Activated B cell treated with CpG ODN at 0.5 μM for 24 hours (primary cell): Measurements from ENCODE around the gene UCHL3. TPM values are rescaled to one million over a fixed set of nuclear protein-coding genes. Genes with fewer than 3 reads are reported as not detected.
A peak's percentile ranks its signal among the peaks of the same experiment; 100 is the strongest.

Source experiments
- ATAC-seq: fragments of 200-7000 bp; cut with Tn5 transposase; one replicate; pipeline ENCODE4 v1.10.0; 2021; ENCODE audit warnings: low read depth, mild to moderate bottlenecking, moderate library complexity
- CTCF ChIA-PET: fragments of 350-600 bp; sonication (Branson Sonifier 250); formaldehyde crosslinking; loops from one replicate; lab custom pipeline; 2021; ENCODE audit warnings: antibody characterized with exemption; lab: Charles Lee
- POLR2A ChIA-PET: fragments of 350-600 bp; sonication (Branson Sonifier 250); formaldehyde crosslinking; loops from one replicate; lab custom pipeline; 2021; ENCODE audit warnings: antibody characterized with exemption; lab: Charles Lee
- DNase-seq: peaks from one replicate; pipeline ENCODE4 v3.0.0; 2022
- H3K27ac Mint-ChIP-seq: one replicate; pipeline ENCODE4 v1.8.0; 2020; ENCODE audit warnings: mixed read lengths
- H3K27me3 Mint-ChIP-seq: one replicate; pipeline ENCODE4 v1.8.0; 2021; ENCODE audit warnings: mixed read lengths
- H3K36me3 Mint-ChIP-seq: one replicate; pipeline ENCODE4 v1.8.0; 2021; ENCODE audit warnings: low read depth, mixed read lengths
- H3K4me1 Mint-ChIP-seq: one replicate; pipeline ENCODE4 v1.8.0; 2021; ENCODE audit warnings: mixed read lengths
- H3K4me3 Mint-ChIP-seq: one replicate; pipeline ENCODE4 v1.8.0; 2020; ENCODE audit warnings: mild to moderate bottlenecking, mixed read lengths
- H3K9me3 Mint-ChIP-seq: one replicate; pipeline ENCODE4 v1.8.0; 2020; ENCODE audit warnings: mixed read lengths
- intact Hi-C: fragments of 100-400 bp; cut with micrococcal nuclease; formaldehyde crosslinking; loops from one replicate; pipeline ENCODE4 v1.15.1; 2024
- total RNA-seq: library from RNA; stranded (reverse); gene quantifications from 2 replicates; pipeline ENCODE4 v1.2.3, GENCODE V29; 2022
- TF ChIP-seq, protein P1 (sequence below): fragments of 200-600 bp; IDR thresholded peaks from one replicate; pipeline ENCODE4 v1.8.0; 2022; ENCODE audit warnings: antibody characterized with exemption, mild to moderate bottlenecking

The UCHL3 gene
- total RNA-seq, 1 donor from 2014 or later, result 22.7 TPM

DNA sequence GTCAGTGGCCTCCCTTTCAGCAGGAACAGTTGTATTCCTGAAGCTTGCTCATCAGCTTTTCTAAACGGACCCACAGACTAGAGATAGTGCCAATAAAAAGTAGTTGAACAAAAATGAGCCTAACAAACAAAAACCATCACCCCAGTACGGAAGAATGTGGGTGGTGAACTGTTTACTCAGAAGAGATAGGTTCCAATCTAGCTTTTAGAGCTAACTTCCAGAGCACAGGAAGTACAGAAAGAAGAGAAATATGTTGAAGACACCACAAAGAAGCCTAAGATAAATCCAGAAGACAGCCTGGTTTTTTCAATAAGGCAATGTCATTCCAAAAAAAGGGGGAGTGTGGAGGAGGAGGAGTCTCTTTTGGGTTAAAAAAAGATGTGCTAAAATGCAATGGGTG is 83.7 kb downstream of the UCHL3 start:
- no peaks in the 10 kb centered on the region for H3K27me3 Mint-ChIP-seq
- CTCF ChIA-PET, result no interaction called here
- H3K4me1 Mint-ChIP-seq, result peaks cover 12% of the 10 kb centered on the region
- no peaks in the 10 kb centered on the region for H3K9me3 Mint-ChIP-seq
- no peaks in the 10 kb centered on the region for H3K36me3 Mint-ChIP-seq
- no peak overlapping the region for H3K27ac Mint-ChIP-seq
- no peak for ATAC-seq
- no peak for DNase-seq
- H3K4me3 Mint-ChIP-seq, result peak overlapping the region; percentile 3
- POLR2A ChIA-PET, result interaction anchor here (0.7 kb wide), 1 partner anchor 63 kb away, joined by 12 read pairs; no protein-coding TSS in a partner anchor
- TF ChIP-seq, protein P1, sequence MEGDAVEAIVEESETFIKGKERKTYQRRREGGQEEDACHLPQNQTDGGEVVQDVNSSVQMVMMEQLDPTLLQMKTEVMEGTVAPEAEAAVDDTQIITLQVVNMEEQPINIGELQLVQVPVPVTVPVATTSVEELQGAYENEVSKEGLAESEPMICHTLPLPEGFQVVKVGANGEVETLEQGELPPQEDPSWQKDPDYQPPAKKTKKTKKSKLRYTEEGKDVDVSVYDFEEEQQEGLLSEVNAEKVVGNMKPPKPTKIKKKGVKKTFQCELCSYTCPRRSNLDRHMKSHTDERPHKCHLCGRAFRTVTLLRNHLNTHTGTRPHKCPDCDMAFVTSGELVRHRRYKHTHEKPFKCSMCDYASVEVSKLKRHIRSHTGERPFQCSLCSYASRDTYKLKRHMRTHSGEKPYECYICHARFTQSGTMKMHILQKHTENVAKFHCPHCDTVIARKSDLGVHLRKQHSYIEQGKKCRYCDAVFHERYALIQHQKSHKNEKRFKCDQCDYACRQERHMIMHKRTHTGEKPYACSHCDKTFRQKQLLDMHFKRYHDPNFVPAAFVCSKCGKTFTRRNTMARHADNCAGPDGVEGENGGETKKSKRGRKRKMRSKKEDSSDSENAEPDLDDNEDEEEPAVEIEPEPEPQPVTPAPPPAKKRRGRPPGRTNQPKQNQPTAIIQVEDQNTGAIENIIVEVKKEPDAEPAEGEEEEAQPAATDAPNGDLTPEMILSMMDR, result no peak
- intact Hi-C loops, result no loop called here

DNA sequence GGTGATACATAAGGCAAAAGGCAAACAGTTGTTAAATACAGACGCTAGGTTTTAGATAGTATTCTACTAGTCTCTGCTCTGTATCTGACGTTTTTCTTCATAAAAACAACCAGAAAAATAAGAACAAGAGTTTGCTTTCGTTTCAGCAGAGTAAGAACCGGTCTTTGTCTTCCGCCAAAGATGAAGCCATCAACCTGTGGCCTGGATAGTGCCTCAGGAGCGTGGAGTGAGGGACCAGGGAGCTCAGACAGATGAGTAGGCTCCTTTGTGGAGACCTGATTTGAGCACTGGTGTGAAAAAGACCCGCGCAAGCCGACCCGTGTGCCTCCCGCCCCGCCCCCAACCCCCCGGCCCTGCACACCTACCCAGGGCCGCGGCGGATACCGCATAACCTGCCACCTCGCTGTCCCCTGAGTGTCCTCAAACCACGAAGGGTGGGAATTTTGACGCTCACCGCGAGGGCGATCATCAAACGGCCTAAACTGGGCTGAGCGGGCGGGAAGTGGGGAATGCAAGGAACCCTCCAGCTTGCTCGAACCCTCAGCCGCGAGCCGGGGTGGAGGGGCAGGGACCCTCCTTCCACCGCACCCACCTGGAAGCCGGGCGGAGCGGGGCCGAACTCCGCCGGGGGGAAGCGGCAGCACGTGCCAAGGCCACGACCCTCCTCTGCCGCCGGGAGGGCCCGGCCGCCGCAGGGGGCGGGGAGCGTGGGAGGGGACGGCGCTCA is 85.7 kb downstream of the UCHL3 start:
- TF ChIP-seq, protein P1, result no peak
- POLR2A ChIA-PET, result no interaction called here

DNA sequence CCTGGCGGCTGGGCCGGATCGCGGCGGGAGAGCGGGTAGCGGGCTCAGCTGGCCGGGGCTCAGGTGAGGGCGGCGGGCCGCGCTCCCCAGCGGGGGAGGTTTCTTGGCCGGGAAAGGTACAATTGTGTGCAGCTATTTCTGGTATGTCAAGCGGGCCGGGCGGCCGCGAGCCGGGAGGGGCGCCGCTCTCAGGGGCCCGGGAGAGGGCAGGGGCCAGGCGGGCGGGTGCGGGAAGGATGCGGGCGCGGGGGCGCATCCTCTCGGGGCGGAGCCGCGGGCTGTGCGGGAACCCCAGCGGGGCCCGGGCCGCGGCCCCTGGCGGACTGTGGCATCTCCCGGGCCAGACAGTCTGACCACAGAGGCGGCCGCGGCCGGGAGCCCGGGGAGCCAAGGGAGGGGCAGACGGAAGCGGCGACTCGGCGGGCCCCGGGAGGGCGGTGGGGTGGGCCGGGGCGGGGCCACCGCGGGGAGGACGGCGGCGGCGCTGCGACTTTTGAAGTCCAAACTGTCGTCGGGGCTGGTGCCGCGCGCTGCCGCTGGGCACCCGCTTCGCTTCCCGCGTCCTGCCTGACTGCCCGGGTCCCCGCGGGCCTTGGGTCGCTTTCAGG is 86.3 kb downstream of the UCHL3 start, which contains the start of gene LMO7:
Gene LMO7, plus strand, starts transcription at position 503 of the 608 bp plus-strand sequence. CDS start 328 bp downstream, outside the sequence.
- peaks cover 12% of the 10 kb centered on the region for H3K4me1 Mint-ChIP-seq
- intact Hi-C loops, result loop anchor here (1.0 to 5.0 kb wide), 4 partner anchors 11 to 1251 kb away; partner anchors contain the start of genes KCTD12, TBC1D4 and UCHL3
- H3K27ac Mint-ChIP-seq, result no peak within 1 kb of the TSS
- H3K9me3 Mint-ChIP-seq, result no peaks in the 10 kb centered on the region
- ChIA-PET CTCF (no interaction called here), POLR2A (no interaction called here)
- peak within 1 kb of the TSS; percentile 83 for H3K4me3 Mint-ChIP-seq
- TF ChIP-seq, protein P1, result no peak
- H3K27me3 Mint-ChIP-seq, result no peaks in the 10 kb centered on the region
- peak; percentile 68 for ATAC-seq
- H3K36me3 Mint-ChIP-seq, result no peaks in the 10 kb centered on the region
- peak; percentile 61 for DNase-seq

More for the DNA sequence above, 85.7 kb downstream of the UCHL3 start:
- no peaks in the 10 kb centered on the region for H3K27me3 Mint-ChIP-seq
- no peak for DNase-seq
- H3K4me1 Mint-ChIP-seq, result peaks cover 12% of the 10 kb centered on the region
- peak overlapping the region; percentile 75 for H3K4me3 Mint-ChIP-seq
- no peaks in the 10 kb centered on the region for H3K9me3 Mint-ChIP-seq
- no peaks in the 10 kb centered on the region for H3K36me3 Mint-ChIP-seq
- no peak overlapping the region for H3K27ac Mint-ChIP-seq
- intact Hi-C loops, result loop anchor here (5.0 kb wide), 1 partner anchor 1252 kb away; the partner anchor contains the start of gene KCTD12
- no peak for ATAC-seq
- CTCF ChIA-PET, result no interaction called here

DNA sequence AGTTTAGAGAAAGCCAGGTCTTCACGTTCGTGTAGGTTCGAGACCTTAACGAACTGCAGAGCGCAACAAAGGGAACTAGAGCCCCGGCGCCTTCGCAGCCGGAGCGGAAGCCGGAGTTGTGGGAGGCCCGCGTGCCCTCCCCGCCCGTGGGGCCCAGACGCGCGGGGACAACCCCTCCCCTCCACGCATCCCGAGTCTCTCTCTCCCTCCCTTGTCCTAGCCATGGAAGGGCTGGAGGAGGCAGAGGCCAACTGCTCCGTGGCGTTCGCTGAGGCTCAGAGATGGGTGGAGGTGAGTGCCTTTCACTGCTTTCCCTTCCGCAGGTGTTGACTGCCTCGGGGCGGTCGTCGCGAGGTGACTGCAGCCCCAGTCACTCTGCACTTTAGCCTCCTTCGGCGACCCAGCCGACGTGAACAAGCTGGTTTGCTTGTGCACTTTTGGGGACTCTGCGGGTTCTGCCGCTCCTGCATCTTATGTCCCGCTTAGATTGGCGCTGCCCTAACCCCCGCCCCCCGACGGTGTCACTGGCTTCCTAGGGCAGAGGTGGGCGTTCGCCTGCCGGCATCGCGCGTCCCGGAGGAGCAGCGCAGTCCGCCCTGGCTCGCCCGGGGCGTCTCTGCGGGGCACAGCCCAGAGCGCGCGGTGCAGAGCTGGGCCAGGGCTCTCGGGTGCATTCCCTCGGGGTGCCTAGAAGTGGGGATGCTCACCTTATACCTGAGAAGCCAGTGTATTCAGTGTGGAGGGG is 87.0 kb downstream of the UCHL3 start:
- intact Hi-C loops, result loop anchor here (1.0 to 5.0 kb wide), 4 partner anchors 11 to 1251 kb away; partner anchors contain the start of genes KCTD12, TBC1D4 and UCHL3
- no peak overlapping the region for H3K27ac Mint-ChIP-seq
- no peaks in the 10 kb centered on the region for H3K27me3 Mint-ChIP-seq
- H3K9me3 Mint-ChIP-seq, result no peaks in the 10 kb centered on the region
- peak; percentile 70 for ATAC-seq
- ChIA-PET POLR2A (no interaction called here), CTCF (no interaction called here)
- peaks cover 12% of the 10 kb centered on the region for H3K4me1 Mint-ChIP-seq
- H3K4me3 Mint-ChIP-seq, result peak overlapping the region; percentile 83
- TF ChIP-seq, protein P1, result no peak
- no peaks in the 10 kb centered on the region for H3K36me3 Mint-ChIP-seq
- DNase-seq, result no peak
